Measurements from ENCODE around the gene DHRSX. TPM values are rescaled to one million over a fixed set of nuclear protein-coding genes. Genes with fewer than 3 reads are reported as not detected.
A peak's percentile ranks its signal among the peaks of the same experiment; 100 is the strongest.

DHRSX gene, protein sequence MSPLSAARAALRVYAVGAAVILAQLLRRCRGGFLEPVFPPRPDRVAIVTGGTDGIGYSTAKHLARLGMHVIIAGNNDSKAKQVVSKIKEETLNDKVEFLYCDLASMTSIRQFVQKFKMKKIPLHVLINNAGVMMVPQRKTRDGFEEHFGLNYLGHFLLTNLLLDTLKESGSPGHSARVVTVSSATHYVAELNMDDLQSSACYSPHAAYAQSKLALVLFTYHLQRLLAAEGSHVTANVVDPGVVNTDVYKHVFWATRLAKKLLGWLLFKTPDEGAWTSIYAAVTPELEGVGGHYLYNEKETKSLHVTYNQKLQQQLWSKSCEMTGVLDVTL
- polyA plus RNA-seq = 1 to 10 TPM; 2.5 to 5.9 TPM

DNA sequence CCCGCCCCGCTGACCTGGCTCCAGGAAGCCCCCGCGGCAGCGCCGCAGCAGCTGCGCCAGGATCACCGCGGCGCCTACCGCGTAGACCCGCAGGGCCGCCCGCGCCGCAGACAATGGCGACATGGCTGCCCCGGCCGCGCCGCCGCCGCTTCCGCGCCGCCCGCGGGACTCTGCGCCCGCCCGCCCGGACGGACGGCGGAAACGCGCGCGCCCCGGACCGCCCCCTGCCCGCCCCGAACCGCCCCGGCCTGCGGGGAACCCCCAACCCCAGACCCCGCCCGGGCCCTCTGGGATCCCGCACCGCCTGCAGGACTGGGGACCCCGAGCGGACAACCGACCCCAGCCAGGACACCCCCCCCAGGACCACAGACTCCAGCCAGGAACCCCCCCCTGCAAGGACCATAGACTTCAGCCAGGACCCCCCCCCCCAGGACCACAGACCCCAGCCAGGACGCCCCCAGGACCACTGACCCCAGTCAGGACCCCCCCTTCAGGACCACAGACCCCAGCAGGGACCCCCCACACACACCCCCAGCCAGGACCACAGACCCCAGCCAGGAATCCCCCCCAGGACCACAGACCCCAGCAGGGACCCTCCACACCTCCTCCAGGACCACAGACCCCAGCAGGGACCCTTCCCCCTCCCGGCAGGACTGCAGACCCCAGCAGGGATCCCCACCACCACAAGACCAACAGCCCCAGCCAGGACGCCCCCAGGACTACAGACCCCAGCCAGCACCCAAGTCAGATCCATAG lies at the start of gene DHRSX, which contains the start of gene ZBED1:
Gene DHRSX, minus strand, starts transcription at position 174 of the 756 bp plus-strand sequence. Its CDS starts 51 bp downstream, at position 123.
Gene ZBED1, minus strand, starts transcription at position 174 of the 756 bp plus-strand sequence. CDS start 10,257 bp downstream, outside the sequence.
- no peaks in the 10 kb centered on the region for H3K36me3 ChIP-seq (ENCODE audit: control insufficient read depth in 2 of 2, insufficient read depth in 2 of 2, low read length in 1 of 2)
- H3K4me3 ChIP-seq (ENCODE audit: low read depth in 1 of 2, low read length in 2 of 2) = peak within 1 kb of the TSS; percentile 64 to 87
- peak within 1 kb of the TSS; percentile 85 to 86 for H3K27ac ChIP-seq (ENCODE audit: low read depth in 2 of 2, low read length in 1 of 2)
- H3K27me3 ChIP-seq (ENCODE audit: control insufficient read depth in 1 of 2, insufficient read depth in 2 of 2, low read length in 2 of 2) = no peaks in the 10 kb centered on the region
- no peaks in the 10 kb centered on the region for H3K9me3 ChIP-seq (ENCODE audit: control insufficient read depth in 2 of 2, insufficient read depth in 1 of 2, low read depth in 1 of 2, low read length in 1 of 2)
- 3 to 5% methylated on average over 27 to 57 of the region's 57 CpGs for WGBS, 2 donors
- no peaks in the 10 kb centered on the region for H3K4me1 ChIP-seq (ENCODE audit: control insufficient read depth in 2 of 2, insufficient read depth in 2 of 2, low read length in 1 of 2)

DNA sequence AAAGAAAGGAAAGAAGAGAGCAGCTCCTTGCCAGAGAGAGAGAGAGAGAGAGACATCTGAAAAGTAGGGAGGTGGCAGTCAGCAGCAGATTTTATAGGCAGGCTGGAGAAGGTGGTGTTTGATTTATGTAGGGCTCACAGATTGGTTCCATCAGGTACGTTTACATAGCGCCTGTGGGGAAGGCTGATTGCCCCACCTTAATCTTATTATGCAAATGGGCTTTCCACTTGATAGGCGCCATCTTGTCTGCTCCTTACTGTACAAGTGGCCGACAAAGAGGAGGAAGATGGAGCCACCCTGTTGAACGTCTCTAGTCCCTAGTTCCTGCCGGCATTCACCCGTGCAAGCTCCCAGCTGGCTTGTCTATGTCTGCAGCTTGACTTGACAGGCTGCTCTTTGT lies 49.1 kb upstream of the DHRSX start:
- Histone ChIP-seq H3K27ac (ENCODE audit: low read depth in 2 of 2, low read length in 1 of 2) (no peak overlapping the region), H3K27me3 (ENCODE audit: control insufficient read depth in 1 of 2, insufficient read depth in 2 of 2, low read length in 2 of 2) (peaks cover 0 to 3% of the 10 kb centered on the region in 2 donors), H3K4me1 (ENCODE audit: control insufficient read depth in 2 of 2, insufficient read depth in 2 of 2, low read length in 1 of 2) (no peaks in the 10 kb centered on the region), H3K4me3 (ENCODE audit: low read depth in 1 of 2, low read length in 2 of 2) (no peak overlapping the region), H3K36me3 (ENCODE audit: control insufficient read depth in 2 of 2, insufficient read depth in 2 of 2, low read length in 1 of 2) (no peaks in the 10 kb centered on the region), H3K9me3 (ENCODE audit: control insufficient read depth in 2 of 2, insufficient read depth in 1 of 2, low read depth in 1 of 2, low read length in 1 of 2) (peaks cover 0 to 3% of the 10 kb centered on the region in 2 donors)
- 36 to 39% methylated on average over 7 of the region's 7 CpGs for WGBS, 2 donors

DNA sequence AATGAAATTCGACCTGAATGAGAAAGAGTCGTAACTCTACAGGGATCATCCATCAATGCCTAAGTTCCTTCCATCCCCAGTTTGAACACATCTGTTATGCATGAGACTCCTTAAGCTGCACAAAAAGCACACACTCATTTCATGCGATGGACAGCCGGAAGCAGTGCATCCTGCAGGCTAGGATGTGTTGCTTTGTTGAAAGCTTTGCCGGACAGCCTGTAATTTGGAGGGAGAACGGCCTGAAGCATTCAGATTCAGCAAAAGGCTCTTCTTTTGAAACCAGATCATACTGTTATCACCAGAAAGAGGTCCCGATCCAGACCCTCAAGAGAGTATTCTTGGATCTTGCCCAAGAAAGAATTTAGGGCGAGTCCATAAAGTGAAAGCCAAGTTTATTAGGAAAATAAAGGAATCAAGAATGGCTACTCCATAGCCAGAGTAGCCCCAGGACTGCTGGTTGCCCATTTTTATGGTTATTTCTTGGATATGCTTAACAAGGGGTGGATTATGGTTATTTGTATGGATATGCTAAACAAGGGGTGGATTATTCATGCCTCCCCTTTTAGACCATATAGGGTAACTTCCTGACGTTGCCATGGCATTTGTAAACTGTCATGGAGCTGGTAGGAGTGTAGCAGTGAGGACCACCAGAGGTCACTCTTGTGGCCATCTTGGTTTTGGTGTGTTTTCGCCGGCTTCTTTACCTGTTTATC lies 48.1 kb upstream of the DHRSX start:
- no peak overlapping the region for H3K27ac ChIP-seq (ENCODE audit: low read depth in 2 of 2, low read length in 1 of 2)
- H3K9me3 ChIP-seq (ENCODE audit: control insufficient read depth in 2 of 2, insufficient read depth in 1 of 2, low read depth in 1 of 2, low read length in 1 of 2) = peaks cover 0 to 3% of the 10 kb centered on the region in 2 donors
- WGBS, 2 donors = 64 to 67% methylated on average over 11 of the region's 11 CpGs
- H3K36me3 ChIP-seq (ENCODE audit: control insufficient read depth in 2 of 2, insufficient read depth in 2 of 2, low read length in 1 of 2) = no peaks in the 10 kb centered on the region
- no peak overlapping the region for H3K4me3 ChIP-seq (ENCODE audit: low read depth in 1 of 2, low read length in 2 of 2)
- H3K4me1 ChIP-seq (ENCODE audit: control insufficient read depth in 2 of 2, insufficient read depth in 2 of 2, low read length in 1 of 2) = no peaks in the 10 kb centered on the region
- H3K27me3 ChIP-seq (ENCODE audit: control insufficient read depth in 1 of 2, insufficient read depth in 2 of 2, low read length in 2 of 2) = peaks cover 0 to 3% of the 10 kb centered on the region in 2 donors

DNA sequence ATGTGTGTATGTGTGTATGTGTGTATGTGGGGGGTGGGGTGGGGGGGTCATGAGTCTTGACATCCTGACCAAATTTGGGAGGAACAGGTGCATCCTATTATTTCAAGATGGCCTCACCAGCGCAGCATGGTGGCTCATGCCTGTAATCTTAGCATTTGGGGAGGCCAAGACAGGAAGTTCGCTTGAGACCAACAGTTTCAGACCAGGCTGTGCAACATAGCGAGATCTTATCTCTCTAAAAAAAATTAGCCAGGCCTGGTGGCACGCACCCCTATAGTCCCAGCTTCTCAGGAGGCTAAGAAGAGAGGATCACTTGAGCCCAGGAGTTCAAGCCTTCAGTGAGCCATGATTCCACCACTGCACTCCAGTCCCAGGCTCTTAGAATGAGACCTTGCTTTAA lies 47.0 kb upstream of the DHRSX start:
- peaks cover 0 to 3% of the 10 kb centered on the region in 2 donors for H3K27me3 ChIP-seq (ENCODE audit: control insufficient read depth in 1 of 2, insufficient read depth in 2 of 2, low read length in 2 of 2)
- H3K4me1 ChIP-seq (ENCODE audit: control insufficient read depth in 2 of 2, insufficient read depth in 2 of 2, low read length in 1 of 2) = no peaks in the 10 kb centered on the region
- no peak overlapping the region for H3K27ac ChIP-seq (ENCODE audit: low read depth in 2 of 2, low read length in 1 of 2)
- WGBS, 2 donors = 72 to 87% methylated on average over 4 of the region's 4 CpGs
- peaks cover 0 to 3% of the 10 kb centered on the region in 2 donors for H3K9me3 ChIP-seq (ENCODE audit: control insufficient read depth in 2 of 2, insufficient read depth in 1 of 2, low read depth in 1 of 2, low read length in 1 of 2)
- H3K36me3 ChIP-seq (ENCODE audit: control insufficient read depth in 2 of 2, insufficient read depth in 2 of 2, low read length in 1 of 2) = no peaks in the 10 kb centered on the region
- H3K4me3 ChIP-seq (ENCODE audit: low read depth in 1 of 2, low read length in 2 of 2) = no peak overlapping the region

DNA sequence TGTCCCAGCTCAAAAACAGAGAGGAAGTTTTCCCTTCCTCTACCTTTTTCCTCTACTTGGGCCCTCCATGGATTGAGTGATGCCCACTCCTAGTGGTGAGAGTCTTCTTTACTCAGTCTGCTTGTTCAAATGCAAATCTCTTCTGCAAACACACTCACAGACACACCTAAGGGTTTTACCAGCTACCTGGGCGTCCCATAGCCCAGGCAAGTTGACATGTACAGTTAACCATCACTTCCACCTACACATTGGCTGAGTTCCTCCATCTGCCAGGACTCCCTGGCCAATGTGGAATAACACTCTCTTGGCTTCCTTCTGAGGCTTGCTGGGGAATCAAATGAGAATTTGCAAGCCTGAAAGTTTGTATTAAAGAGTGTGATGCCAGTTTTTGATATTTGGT lies 45.7 kb upstream of the DHRSX start:
- WGBS, 2 donors = 87% methylated on average over 1 of the region's 1 CpG
- Histone ChIP-seq H3K9me3 (ENCODE audit: control insufficient read depth in 2 of 2, insufficient read depth in 1 of 2, low read depth in 1 of 2, low read length in 1 of 2) (peaks cover 0 to 3% of the 10 kb centered on the region in 2 donors), H3K4me1 (ENCODE audit: control insufficient read depth in 2 of 2, insufficient read depth in 2 of 2, low read length in 1 of 2) (no peaks in the 10 kb centered on the region), H3K27ac (ENCODE audit: low read depth in 2 of 2, low read length in 1 of 2) (no peak overlapping the region), H3K4me3 (ENCODE audit: low read depth in 1 of 2, low read length in 2 of 2) (no peak overlapping the region), H3K27me3 (ENCODE audit: control insufficient read depth in 1 of 2, insufficient read depth in 2 of 2, low read length in 2 of 2) (peaks cover 0 to 3% of the 10 kb centered on the region in 2 donors), H3K36me3 (ENCODE audit: control insufficient read depth in 2 of 2, insufficient read depth in 2 of 2, low read length in 1 of 2) (no peaks in the 10 kb centered on the region)

DNA sequence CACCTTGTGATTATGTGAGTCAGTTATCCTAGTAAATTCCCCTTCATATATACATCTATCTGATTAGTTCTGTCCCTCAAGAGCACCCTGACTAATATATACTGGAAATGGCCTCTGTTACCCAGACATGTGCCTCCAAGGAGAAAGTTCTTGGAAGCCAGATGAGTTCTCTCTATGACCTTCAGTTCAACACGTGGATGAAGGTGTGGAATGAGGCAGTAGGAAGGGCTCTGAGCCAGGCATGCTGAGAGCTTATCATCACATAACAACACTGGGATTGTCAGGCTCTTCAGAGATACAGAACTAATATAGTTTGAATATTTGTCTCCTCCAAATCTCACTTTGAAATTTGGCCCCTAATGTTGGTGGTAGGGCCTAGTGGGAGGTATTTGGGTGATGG lies 44.4 kb upstream of the DHRSX start:
- Histone ChIP-seq H3K27ac (ENCODE audit: low read depth in 2 of 2, low read length in 1 of 2) (no peak overlapping the region), H3K4me3 (ENCODE audit: low read depth in 1 of 2, low read length in 2 of 2) (no peak overlapping the region), H3K4me1 (ENCODE audit: control insufficient read depth in 2 of 2, insufficient read depth in 2 of 2, low read length in 1 of 2) (no peaks in the 10 kb centered on the region), H3K36me3 (ENCODE audit: control insufficient read depth in 2 of 2, insufficient read depth in 2 of 2, low read length in 1 of 2) (no peaks in the 10 kb centered on the region), H3K27me3 (ENCODE audit: control insufficient read depth in 1 of 2, insufficient read depth in 2 of 2, low read length in 2 of 2) (no peaks in the 10 kb centered on the region), H3K9me3 (ENCODE audit: control insufficient read depth in 2 of 2, insufficient read depth in 1 of 2, low read depth in 1 of 2, low read length in 1 of 2) (peaks cover 0 to 3% of the 10 kb centered on the region in 2 donors)
- WGBS, 2 donors = 14 to 27% methylated on average over 1 of the region's 1 CpG

DNA sequence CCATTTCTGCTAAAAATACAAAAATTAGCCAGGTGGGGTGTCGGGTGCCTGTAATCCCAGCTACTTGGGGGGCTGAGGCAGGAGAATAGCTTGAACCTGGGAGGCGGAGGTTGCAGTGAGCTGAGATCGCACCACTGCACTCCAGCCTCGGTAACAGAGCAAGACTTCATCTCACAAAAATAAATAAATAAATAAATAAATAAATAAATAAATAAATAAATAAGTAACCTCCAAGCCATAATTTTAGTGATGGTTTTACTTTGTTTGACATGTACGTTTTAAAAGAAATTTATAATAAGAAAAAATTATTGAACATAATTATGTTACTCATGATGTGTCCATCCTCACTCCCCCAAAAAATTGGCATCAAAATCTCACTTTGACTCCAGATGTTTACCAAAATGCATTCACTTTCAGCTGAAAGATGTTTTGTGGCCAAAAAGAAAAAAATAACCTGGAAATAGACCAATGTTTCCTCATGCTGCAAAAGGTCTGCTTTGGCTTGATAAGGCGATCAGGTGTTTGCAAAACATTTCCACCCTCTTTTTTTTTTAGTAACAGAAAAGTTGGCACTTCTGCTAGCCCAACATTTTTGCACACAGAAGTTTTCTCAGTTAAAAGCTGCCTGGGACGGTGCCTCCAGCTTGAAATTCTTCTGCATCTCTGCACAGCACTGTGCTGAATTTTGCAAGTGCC lies 42.2 kb upstream of the DHRSX start:
- H3K27ac ChIP-seq (ENCODE audit: low read depth in 2 of 2, low read length in 1 of 2) = no peak overlapping the region
- WGBS, 2 donors = 64 to 70% methylated on average over 7 of the region's 7 CpGs
- no peaks in the 10 kb centered on the region for H3K9me3 ChIP-seq (ENCODE audit: control insufficient read depth in 2 of 2, insufficient read depth in 1 of 2, low read depth in 1 of 2, low read length in 1 of 2)
- no peaks in the 10 kb centered on the region for H3K27me3 ChIP-seq (ENCODE audit: control insufficient read depth in 1 of 2, insufficient read depth in 2 of 2, low read length in 2 of 2)
- no peaks in the 10 kb centered on the region for H3K36me3 ChIP-seq (ENCODE audit: control insufficient read depth in 2 of 2, insufficient read depth in 2 of 2, low read length in 1 of 2)
- H3K4me1 ChIP-seq (ENCODE audit: control insufficient read depth in 2 of 2, insufficient read depth in 2 of 2, low read length in 1 of 2) = no peaks in the 10 kb centered on the region
- no peak overlapping the region for H3K4me3 ChIP-seq (ENCODE audit: low read depth in 1 of 2, low read length in 2 of 2)

DNA sequence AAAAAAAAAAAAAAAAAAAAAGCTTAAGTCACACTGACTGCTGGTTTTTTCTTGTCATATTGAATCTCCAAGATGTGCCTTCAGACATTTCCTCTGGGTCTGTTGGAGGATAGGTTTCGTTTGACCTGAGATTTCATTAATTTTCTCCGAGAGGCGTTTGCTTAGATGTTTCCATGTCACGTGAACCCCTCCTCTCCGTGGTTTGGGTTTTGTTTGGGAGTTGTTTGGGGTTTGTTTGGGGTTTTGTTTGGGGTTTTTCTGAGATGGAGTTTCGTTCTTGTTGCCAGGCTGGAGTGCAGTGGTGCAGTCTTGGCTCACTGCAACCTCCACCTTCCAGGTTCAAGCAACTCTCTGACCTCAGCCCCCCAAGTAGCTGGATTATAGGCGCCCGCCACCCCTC lies 40.8 kb upstream of the DHRSX start:
- no peaks in the 10 kb centered on the region for H3K9me3 ChIP-seq (ENCODE audit: control insufficient read depth in 2 of 2, insufficient read depth in 1 of 2, low read depth in 1 of 2, low read length in 1 of 2)
- no peak overlapping the region for H3K27ac ChIP-seq (ENCODE audit: low read depth in 2 of 2, low read length in 1 of 2)
- H3K27me3 ChIP-seq (ENCODE audit: control insufficient read depth in 1 of 2, insufficient read depth in 2 of 2, low read length in 2 of 2) = no peaks in the 10 kb centered on the region
- H3K4me1 ChIP-seq (ENCODE audit: control insufficient read depth in 2 of 2, insufficient read depth in 2 of 2, low read length in 1 of 2) = no peaks in the 10 kb centered on the region
- WGBS, 2 donors = 72 to 87% methylated on average over 8 of the region's 8 CpGs
- no peaks in the 10 kb centered on the region for H3K36me3 ChIP-seq (ENCODE audit: control insufficient read depth in 2 of 2, insufficient read depth in 2 of 2, low read length in 1 of 2)
- no peak overlapping the region for H3K4me3 ChIP-seq (ENCODE audit: low read depth in 1 of 2, low read length in 2 of 2)

DNA sequence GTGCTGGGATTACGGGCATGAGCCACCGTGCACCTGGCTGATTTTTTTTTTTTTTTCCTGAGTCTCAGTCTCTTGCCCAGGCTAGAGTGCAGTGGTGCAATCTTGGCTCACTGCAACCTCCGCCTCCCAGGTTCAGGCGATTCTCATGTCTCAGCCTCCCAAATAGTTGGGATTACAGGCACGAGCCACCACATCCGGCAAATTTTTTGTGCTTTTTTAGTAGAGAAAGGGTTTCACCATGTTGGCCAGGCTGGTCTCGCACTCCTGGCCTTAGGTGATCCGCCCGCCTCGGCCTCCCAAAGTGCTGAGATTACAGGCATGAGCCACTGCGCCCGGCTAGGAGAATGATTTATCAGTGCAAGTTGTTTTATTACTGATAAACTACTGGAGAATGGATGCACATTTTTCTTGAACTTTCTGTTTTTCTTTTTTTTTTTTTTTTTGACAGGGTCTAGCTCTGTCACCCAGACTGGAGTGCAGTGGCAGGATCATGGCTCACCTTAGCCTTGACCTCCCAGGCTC lies 39.7 kb upstream of the DHRSX start:
- no peak overlapping the region for H3K27ac ChIP-seq (ENCODE audit: low read depth in 2 of 2, low read length in 1 of 2)
- WGBS, 2 donors = 89 to 90% methylated on average over 9 to 12 of the region's 12 CpGs
- no peaks in the 10 kb centered on the region for H3K36me3 ChIP-seq (ENCODE audit: control insufficient read depth in 2 of 2, insufficient read depth in 2 of 2, low read length in 1 of 2)
- no peaks in the 10 kb centered on the region for H3K4me1 ChIP-seq (ENCODE audit: control insufficient read depth in 2 of 2, insufficient read depth in 2 of 2, low read length in 1 of 2)
- no peak overlapping the region for H3K4me3 ChIP-seq (ENCODE audit: low read depth in 1 of 2, low read length in 2 of 2)
- H3K27me3 ChIP-seq (ENCODE audit: control insufficient read depth in 1 of 2, insufficient read depth in 2 of 2, low read length in 2 of 2) = no peaks in the 10 kb centered on the region
- no peaks in the 10 kb centered on the region for H3K9me3 ChIP-seq (ENCODE audit: control insufficient read depth in 2 of 2, insufficient read depth in 1 of 2, low read depth in 1 of 2, low read length in 1 of 2)
